Measurements from ENCODE around the gene ARL15.

GRCh38 chr5:54357408-54358058, 47.2 kb upstream of the ARL15 start:
- TF ChIP-seq CTCF (IDR thresholded peaks at IDR 0.05; ENCODE audit: insufficient read depth, low read length) (no peak), POLR2AphosphoS5 (IDR thresholded peaks at IDR 0.05; ENCODE audit: low read depth) (no peak), GABPA (IDR thresholded peaks at IDR 0.05; ENCODE audit: low read depth) (no peak)
